H1 (cell line): ENCODE measurements around the gene CUX1. TPM values are rescaled to one million over a fixed set of nuclear protein-coding genes. Genes with fewer than 3 reads are reported as not detected.

Experiments
- CREB1 ChIP-seq: IDR thresholded peaks from 2 replicates; pipeline ENCODE4 v1.6.1; 2012; ENCODE audit warnings: inconsistent platforms
- polyA plus RNA-seq, 7 experiments: library from polyadenylated mRNA; depleted of rRNA in 3 of 7; stranded (reverse) in 5 of 7; unstranded in 2 of 7; fragments of >200 nt in 5 of 7; fragments of 200-250 nt in 2 of 7; gene quantifications; 1 replicate in 5 of 7; 2 replicates in 1 of 7; 4 replicates in 1 of 7; pipeline versions ENCODE4 v1.2.1 to v1.2.3, GENCODE V29; 2011 to 2013; ENCODE audit warnings: missing spikeins in 2 of 7, mixed read lengths in 2 of 7
- total RNA-seq: library from RNA; stranded (reverse); fragmentation: NEBNext Ultra II Directional; extraction: Animal tissue kit (Norgen Biotek cat#: 25700); gene quantifications from 2 replicates; pipeline ENCODE4 v1.2.1, GENCODE V29; 2021

CUX1 gene
- total and polyA plus RNA-seq, 2 of the 8 experiments (the other 6 are each of a cell fraction or from before 2014, with no cell fraction given), result 21.6 to 65.9 TPM

GRCh38 chr7:102222445-102222844 lies 405.0 kb downstream of the CUX1 start (continued):
- TF ChIP-seq CREB1, result no peak
